ENCODE data around the gene MARCHF3.
A peak's percentile ranks its signal among the peaks of the same experiment; 100 is the strongest.
"Not testable (repeated sequence)": the region's sequence is repeated elsewhere in the genome, so short reads cannot be mapped to it uniquely, and the experiment has no call there.

Gene MARCHF3

GRCh38 chr5:127046343-127047072 lies 16.1 kb upstream of the MARCHF3 start:
- no peak for DNase-seq

- no peak for DNase-seq
Measured at GRCh38 chr5:127042593-127042992, 12.2 kb upstream of the MARCHF3 start.

GRCh38 chr5:127041571-127041970 lies 11.2 kb upstream of the MARCHF3 start:
- DNase-seq = no peak

- no peak for DNase-seq
Measured at GRCh38 chr5:127040796-127041520, 10.6 kb upstream of the MARCHF3 start.

- no peak for DNase-seq
Measured at GRCh38 chr5:127038550-127038949, 8.2 kb upstream of the MARCHF3 start.

- DNase-seq = no peak
Measured at GRCh38 chr5:127031863-127032232, 1.5 kb upstream of the MARCHF3 start.

GRCh38 chr5:127031147-127031862 lies 947 bp upstream of the MARCHF3 start:
- no peak for DNase-seq

- DNase-seq = peak; percentile 24 to 57
Measured at GRCh38 chr5:127029581-127030258, 638 bp downstream of the MARCHF3 start.

- DNase-seq = no peak
Measured at GRCh38 chr5:127028822-127029457, 1.4 kb downstream of the MARCHF3 start.

GRCh38 chr5:127027539-127027938 lies 2.8 kb downstream of the MARCHF3 start:
- DNase-seq = no peak

- no peak for DNase-seq
Measured at GRCh38 chr5:127026166-127026565, 4.2 kb downstream of the MARCHF3 start.

- DNase-seq = no peak
Measured at GRCh38 chr5:127025467-127025866, 4.9 kb downstream of the MARCHF3 start.

GRCh38 chr5:127024821-127025220 lies 5.5 kb downstream of the MARCHF3 start:
- no peak for DNase-seq

GRCh38 chr5:127023552-127024191 lies 6.7 kb downstream of the MARCHF3 start:
- DNase-seq = not testable (repeated sequence)

GRCh38 chr5:127022846-127023245 lies 7.5 kb downstream of the MARCHF3 start:
- DNase-seq = no peak

- DNase-seq = no peak
Measured at GRCh38 chr5:127019928-127020327, 10.4 kb downstream of the MARCHF3 start.

- not testable (repeated sequence) for DNase-seq
Measured at GRCh38 chr5:127016722-127017121, 13.6 kb downstream of the MARCHF3 start.

GRCh38 chr5:127015716-127016115 lies 14.6 kb downstream of the MARCHF3 start:
- no peak for DNase-seq

GRCh38 chr5:127014573-127014972 lies 15.8 kb downstream of the MARCHF3 start:
- DNase-seq = no peak

GRCh38 chr5:127013407-127013806 lies 17.0 kb downstream of the MARCHF3 start:
- DNase-seq = no peak

GRCh38 chr5:127012916-127013315 lies 17.4 kb downstream of the MARCHF3 start:
- DNase-seq = no peak

All from hippocampal formation (tissue), 2 donors.